IMR-90 (cell line): ENCODE measurements around the gene TSGA10IP.

Experiments
- MAFK ChIP-seq: IDR thresholded peaks from 2 replicates; pipeline ENCODE4 v1.6.1; 2012; ENCODE audit warnings: low read depth, low read length, improper control_type of control experiment
- POLR2A ChIP-seq: IDR thresholded peaks from 2 replicates; pipeline ENCODE4 v1.6.1; 2012; ENCODE audit warnings: mild to moderate bottlenecking, low read depth, low read length
- RAD21 ChIP-seq: IDR thresholded peaks from 2 replicates; pipeline ENCODE4 v1.6.1; 2012; ENCODE audit warnings: low read length, improper control_type of control experiment
- SMC3 ChIP-seq: fragments of 150-350 bp; IDR thresholded peaks from 2 replicates; pipeline ENCODE4 v1.6.1; 2016; ENCODE audit warnings: low read depth, mild to moderate bottlenecking, antibody characterized with exemption, low read length, moderate library complexity
- TF ChIP-seq, protein P1 (sequence below): conservative IDR thresholded peaks from 2 replicates; pipeline ENCODE4 v1.5.1; 2012; ENCODE audit warnings: mild to moderate bottlenecking, low read depth, low read length, improper control_type of control experiment

DNA sequence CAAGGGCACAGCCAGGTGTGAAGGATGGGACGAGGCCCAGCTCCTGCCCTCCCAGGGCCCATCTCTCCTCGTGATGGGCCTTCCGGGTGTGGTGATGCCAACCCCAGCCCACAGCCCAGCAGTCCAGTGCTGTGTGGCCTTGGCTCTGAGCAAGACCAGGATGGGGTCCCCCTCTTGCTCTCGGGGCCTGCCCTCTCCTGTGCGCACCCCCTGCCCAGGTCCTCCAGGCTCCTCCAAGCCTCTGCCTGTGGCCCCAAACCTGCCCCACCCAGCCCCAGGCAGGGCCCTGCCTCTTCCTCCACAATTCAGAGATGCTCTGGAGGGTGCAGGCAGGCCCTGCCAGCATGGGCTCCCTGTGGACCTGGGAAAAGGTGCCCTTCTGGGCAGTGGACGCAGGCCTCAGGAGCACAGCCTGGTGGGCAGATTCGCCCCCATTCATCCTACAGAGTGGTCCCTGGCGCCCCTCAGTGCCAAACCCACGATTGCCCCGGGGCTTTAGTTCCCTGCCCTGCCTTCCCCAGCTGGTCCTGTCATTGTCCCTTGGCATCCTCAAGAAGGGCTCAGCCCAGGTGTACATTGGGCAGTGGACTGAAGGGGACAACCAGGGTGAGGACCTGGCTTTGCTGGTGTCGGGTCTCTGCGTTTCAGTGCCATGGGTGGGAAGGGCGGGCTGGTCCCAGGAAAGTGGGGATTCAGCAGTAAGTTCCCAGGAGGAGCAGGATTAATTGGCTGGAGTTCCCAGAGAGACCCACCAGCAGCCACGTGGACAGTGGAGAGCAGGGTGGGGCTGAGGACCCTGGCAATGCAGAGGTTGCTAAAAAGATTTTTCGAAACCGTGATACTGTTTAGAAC, 36.9 kb downstream of the TSGA10IP start:
- TF ChIP-seq, protein P1, sequence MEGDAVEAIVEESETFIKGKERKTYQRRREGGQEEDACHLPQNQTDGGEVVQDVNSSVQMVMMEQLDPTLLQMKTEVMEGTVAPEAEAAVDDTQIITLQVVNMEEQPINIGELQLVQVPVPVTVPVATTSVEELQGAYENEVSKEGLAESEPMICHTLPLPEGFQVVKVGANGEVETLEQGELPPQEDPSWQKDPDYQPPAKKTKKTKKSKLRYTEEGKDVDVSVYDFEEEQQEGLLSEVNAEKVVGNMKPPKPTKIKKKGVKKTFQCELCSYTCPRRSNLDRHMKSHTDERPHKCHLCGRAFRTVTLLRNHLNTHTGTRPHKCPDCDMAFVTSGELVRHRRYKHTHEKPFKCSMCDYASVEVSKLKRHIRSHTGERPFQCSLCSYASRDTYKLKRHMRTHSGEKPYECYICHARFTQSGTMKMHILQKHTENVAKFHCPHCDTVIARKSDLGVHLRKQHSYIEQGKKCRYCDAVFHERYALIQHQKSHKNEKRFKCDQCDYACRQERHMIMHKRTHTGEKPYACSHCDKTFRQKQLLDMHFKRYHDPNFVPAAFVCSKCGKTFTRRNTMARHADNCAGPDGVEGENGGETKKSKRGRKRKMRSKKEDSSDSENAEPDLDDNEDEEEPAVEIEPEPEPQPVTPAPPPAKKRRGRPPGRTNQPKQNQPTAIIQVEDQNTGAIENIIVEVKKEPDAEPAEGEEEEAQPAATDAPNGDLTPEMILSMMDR: no peak
- TF ChIP-seq RAD21 (no peak), POLR2A (no peak), SMC3 (no peak), MAFK (no peak)
